SIG-M5 treated with dmso at 0.1 percent for 504 hours (cell line): ENCODE measurements around the gene GATA2.

ENCODE experiments used
- DNase-seq: peaks from one replicate; lab custom pipeline; 2025; ENCODE audit not compliant: unreplicated experiment; lab: John Stamatoyannopoulos, UW

The GATA2 gene

GRCh38 chr3:128488636-128488990, 4.4 kb downstream of the GATA2 start:
- no peak for DNase-seq

GRCh38 chr3:128487813-128488635, 5.0 kb downstream of the GATA2 start:
- peak; percentile 63 for DNase-seq

GRCh38 chr3:128487538-128487812, 5.5 kb downstream of the GATA2 start:
- DNase-seq, result no peak

DNA sequence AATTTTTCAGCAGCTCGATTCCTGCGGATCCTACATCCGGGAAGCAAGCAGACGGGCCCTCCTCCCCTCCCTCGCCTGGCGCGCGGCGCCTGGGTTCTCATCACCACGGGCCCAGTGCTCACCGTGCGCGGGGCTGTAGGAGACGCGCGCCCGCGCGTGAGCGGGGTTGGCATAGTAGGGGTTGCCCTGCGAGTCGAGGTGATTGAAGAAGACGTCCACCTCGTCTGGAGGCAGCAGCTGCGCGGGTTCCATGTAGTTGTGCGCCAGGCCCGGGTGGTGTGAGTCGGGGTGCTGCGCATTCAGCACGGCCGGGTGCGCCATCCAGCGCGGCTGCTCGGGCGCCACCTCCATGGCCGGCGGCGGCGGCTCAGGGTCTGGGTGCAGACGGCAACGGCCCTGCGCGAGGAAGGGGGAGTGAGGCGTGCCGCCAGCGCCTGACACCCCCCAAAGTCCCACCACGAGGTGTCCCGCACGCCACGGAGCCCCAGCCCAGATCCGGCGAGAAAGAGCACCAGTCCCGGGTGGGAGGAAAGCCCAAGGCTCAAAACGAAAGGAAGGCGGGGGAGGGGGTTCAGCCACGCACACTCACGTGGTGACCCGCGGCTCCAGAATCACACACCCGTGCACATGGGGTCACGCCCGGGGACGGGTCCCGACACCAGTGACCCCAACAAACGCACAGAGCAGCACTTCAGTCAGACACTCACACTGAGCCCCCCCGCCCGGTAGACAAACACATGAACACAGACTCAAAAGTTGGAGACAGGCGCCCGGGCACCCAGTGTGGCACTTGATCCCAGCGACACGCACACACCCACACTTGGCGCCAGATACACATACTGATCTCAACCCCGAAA, 6.1 kb downstream of the GATA2 start:
- no peak for DNase-seq

GRCh38 chr3:128486205-128486628, 6.8 kb downstream of the GATA2 start:
- no peak for DNase-seq

DNA sequence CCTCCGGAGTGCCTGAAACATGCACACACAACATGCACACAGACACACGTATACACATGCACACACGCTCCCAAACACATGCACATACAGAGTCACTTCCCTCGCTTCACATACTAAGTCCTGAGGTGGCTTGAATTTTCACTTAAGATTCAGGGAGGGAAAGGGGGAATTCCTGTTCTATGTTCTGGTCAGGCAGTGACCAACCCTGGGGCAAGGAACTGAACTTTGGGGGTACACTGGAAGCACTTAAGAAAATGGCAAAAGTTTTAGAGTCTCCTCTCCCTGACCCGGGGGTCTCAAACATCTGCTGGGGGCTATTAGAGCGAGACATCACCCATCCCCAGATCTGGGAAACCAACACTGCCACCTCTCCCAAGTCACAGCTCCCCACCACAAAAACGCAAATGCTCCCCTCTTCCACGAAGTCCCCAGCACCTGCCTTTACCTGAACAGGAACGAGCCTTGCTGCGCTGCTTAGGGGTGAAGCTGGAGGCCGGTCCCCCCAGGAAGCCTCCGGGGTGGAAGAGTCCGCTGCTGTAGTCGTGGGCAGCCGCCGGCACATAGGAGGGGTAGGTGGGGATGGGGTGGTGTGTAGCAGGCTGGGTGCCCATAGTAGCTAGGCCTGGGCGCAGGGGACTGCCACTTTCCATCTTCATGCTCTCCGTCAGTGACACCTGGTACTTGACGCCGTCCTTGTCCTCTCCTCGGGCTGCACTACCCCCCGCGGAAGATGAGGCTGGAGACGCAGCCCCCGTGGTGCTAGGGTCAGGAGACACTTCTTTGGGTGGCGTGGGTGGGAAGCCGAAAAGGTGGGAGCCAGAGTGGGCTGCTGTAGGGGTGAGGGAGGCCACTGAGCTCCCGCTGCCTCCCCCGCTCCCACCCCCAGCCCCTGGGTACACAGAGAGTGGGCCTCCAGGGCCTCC, 7.5 kb downstream of the GATA2 start:
- DNase-seq, result no peak

DNA sequence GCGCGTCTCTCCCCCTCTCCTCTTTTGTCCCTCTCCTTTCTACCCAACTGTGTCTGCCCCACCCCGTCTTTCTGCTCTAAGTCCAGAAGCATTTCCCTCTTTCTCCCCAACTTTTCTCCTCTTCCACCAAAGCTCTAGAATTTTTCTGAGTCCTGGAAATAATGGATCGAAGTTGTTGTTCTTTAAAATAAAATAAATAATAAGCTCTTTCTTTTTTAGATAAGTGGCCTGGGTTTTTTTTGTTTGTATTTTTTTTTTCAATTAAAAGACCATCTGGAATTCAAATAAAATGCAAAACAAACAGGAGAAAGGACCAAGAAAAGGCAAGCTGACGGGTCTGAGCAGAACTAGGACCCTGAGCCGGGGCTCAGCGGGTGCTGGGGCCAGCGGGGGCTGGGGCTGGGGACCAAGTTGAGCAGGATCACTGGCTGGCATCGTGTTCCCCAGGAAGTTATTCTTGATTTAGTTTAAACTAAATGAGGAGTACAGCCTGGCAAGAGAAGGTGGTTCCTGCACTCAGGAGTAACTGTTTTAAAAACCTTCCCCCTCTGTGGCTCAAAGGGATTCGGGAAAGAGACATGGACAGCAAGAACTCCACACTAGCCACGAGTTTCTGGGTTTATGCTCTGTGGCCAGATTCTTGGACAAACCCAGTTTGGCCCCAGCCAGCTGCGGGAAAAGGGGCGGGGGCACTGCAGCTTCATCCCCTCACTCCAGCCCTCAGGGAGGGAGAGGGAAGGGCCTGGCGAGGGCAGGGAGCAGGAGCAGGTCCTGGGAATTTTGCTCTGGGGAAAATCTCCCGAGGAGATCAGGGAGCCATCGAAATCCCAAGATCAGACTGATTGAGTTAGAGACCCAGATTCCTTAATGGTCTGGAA, 8.4 kb downstream of the GATA2 start:
- no peak for DNase-seq

DNA sequence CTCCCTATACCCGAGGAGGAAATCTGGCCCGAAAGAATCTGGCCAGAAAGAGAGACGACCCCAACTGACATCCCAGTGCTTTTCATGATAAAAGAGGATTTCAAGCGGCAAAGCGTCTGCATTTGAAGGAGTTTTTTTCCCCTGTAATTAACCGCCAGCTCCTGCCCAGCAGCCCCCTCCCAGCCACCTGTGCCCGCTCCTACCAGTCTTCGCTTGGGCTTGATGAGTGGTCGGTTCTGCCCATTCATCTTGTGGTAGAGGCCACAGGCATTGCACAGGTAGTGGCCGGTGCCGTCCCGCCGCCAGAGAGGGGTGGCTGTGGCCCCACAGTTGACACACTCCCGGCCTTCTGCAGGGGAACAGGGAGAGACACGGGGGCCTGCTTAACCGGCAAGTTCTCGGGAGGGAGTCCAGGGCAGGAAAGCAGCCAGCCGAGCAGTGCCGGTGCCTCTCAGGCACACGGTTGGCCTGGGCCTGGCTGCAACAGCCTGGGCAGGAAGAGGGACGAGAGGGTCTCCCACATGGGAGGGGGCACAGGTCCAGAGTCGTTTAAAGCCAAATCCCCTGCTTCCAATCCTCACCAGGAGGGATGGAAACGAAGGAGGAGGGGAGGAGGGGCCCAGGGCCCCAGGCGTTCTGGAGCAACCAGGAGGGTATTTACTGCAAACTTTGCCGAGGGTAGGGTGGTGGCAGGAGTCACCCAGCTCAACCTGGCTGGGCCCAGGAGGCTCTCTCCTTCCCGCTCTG, 9.2 kb downstream of the GATA2 start:
- no peak for DNase-seq

DNA sequence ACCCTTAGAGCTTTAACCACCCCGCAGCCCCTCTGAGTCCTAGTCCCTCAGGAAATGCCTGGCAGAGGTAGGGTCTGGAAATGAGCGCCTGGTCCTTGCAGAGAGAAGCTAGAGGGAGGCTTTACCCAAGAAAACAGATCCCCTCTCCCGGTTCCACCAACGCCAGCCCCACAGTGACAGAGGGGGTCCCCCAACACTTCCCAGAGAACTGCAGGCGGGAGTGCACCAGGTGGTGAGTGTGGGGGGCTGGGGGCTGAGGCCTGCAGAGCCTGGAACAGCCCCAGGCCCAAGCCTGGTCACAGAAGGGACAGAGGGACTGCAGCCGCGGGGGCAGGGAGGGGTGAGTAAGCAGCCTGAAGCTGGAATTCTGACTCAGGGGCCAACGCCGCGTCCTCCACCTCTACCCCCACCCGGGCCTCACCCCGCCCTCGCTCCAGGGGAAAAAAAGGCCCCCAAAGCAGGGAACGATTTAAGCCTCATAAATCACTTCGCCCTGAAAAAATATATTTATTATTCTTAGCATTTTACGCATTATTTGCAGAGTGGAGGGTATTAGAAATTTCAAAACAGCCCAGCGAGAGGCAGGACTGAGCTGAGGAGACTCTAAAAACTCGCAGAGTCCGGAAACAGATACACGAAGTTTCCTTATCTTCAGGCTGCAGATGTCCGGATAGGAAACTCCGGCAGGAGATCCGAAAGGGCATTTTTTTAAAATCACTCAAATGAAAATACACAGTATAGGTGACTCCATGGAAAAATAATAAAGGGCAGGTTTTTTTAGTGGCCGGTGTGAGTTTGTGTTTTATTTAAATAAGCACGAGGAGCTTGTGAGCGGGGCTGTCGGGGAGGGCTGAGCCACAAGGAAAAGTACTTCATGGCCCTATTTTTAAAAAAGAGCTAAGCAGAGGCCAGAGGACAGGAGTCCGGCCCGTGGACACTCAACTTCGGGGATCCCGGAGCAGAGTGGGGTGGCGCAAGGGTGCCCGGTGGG, 10.0 kb downstream of the GATA2 start:
- DNase-seq, result no peak

DNA sequence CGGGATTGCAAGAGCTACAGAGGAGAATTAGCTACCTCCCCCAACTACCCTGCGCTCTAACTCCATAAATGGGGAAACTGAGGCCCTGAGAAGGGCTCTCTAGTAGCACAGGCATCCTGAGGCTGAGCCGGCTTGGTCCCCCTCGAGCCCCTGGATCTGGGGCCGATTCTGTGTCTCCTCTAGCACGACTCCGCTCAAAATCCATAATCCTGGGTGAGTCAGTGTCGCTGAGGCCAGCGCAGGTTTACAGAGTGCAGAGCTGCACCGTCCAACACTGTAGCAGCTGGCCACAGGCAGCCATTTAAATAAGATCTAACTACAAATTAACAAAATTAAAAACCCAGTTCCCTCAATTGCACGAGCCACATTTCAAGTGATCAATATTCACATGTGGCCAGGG, 10.8 kb downstream of the GATA2 start:
- no peak for DNase-seq

- no peak for DNase-seq
Observed at GRCh38 chr3:128481438-128481942, 11.5 kb downstream of the GATA2 start.

DNA sequence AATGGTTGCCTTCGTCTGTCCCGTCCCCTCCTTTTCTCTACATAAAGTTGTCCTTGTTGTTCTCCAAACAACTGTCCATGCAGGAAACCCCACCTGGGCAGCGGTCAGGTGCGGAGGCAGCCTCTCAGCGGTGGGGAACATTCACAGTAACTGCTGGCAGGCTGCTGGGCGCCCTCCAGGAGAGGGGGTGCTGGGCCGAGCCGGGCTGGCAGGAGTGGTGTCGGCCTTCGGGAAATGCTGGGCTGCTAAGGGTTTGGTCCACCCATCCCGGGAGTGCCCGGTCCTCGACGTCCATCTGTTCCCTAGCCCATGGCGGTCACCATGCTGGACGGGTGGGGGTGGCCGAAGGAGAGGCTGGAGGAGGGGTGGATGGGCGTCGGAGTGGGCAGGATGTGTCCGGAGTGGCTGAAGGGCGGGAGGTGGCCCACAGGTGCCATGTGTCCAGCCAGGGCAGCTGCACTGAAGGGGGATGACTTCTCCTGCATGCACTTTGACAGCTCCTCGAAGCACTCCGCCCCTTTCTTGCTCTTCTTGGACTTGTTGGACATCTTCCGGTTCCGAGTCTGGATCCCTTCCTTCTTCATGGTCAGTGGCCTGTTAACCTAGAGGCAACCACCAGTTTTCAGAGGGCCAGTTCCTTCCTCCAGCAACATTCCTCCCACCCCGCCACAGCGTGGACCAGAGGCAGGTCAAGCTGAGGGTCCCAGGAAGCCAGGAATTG, 12.1 kb downstream of the GATA2 start:
- DNase-seq, result no peak

GRCh38 chr3:128480278-128480677, 12.7 kb downstream of the GATA2 start:
- no peak for DNase-seq

- DNase-seq, result no peak
Observed at GRCh38 chr3:128479558-128480086, 13.4 kb downstream of the GATA2 start.

- no peak for DNase-seq
Observed at GRCh38 chr3:128478576-128479506, 14.2 kb downstream of the GATA2 start.

DNA sequence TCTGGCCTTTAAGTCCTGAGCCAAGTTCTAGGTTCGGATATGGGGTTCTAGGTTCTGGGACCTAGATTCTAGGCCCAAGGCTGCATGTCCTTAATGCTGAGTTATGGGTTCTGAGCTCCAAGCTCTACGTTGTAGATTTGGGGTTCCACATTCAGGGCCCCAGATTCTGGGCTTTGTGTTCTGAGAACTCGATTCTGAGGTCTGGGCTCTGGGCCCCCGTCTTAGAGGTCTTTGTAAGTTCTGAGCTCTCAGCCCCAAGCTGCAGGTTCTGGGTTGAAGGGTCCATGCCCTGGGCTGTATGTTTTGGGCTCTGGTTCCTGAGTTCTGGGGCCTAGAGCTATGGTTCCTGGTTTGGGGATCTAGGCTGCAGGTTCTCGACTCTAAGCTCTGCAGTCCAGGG, 16.3 kb downstream of the GATA2 start:
- DNase-seq, result no peak
